Measurements from ENCODE around the gene LAMB4.

The LAMB4 gene

DNA sequence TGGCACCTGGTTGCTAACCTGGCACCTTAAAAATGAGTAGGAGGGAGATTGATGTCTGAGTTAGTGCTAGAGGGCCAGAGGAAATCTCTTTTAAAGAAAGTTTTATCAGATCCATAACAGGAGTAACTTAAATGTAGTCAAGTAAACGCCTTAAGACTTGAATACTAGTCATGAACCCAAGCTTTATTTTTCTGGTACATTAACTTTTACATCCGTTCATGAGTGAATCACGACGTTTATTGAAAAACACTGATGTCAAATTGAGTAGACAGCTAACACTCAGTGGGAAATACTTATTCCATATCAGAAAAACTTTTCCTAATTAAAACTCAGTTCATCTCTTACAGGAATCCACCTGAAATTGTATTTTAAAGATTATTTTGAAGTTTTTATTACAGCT is 120.3 kb downstream of the LAMB4 start:
- no peak for DNase-seq

DNA sequence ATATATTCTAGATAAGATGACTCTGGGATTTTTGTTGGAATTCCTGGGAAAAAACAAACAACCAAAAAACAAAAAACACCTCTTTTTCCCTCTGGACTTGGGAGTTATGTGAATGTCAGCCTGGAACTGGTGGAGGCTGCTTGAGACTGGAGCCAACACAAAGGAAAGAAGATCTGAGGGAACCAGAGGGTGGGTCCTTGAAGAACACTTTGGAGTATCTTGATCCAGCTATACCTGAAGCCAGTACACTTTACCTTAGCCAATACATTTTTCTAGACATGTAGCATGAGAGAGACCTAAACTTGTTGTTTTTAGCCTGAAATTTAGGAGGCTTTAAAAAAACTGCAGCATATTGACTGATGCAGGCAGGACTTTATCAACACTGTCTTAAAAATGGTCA is 121.3 kb downstream of the LAMB4 start:
- DNase-seq = no peak

DNA sequence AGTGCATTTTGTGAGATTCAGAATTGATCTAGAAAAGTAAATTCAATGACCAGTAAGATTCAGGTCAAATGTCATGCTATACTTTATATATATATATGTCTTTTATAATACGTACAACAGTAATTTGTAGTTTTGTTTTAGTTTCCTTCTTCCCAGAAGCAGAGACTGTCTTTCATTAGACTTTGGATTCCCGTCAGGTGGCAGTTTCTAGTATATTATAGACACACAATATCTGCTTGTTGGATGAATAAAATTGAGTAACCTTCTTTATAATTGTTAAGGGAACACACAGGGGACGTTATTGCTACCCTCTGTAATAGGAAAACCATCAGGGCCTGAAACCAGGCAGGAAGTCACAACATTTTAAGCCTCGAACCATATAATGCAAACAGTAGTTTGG is 121.9 kb downstream of the LAMB4 start:
- DNase-seq = no peak

DNA sequence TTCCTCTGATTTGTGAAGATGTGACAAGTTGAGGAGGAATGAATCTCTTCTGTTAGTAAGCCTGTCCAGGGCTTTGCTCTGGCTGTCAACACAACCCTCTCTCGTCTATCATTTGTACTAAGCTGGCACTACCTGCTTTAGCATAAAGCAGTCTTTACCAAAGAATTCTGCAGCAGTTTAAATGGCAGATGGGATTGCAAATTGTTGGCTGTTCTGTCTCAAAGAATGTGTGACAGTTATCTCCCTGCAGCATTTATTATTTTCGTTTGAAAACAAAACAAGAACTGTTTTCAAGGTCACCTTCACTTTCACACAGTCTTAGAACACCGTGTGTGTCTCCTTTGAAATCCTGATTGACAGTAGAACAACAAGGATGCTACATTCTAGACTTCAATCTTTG is 122.4 kb downstream of the LAMB4 start:
- no peak for DNase-seq

DNA sequence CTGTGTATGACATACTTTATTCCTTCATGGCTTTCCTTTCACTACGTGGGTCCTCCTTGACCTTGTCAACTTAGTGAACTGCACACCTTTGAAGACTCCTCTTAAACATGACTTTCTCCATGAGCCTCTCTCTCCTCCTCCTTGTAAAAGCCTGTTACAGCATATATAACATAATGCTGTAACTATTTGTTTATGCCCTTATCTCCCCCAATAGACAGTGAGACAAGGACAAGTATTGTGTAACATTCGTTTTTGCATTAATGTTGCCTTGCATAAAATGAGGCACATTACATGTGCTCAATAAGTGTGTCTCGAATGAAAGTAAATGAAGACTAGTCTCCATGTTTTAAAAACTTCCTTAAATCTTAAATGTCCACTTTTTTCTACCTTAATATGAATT is 122.9 kb downstream of the LAMB4 start:
- DNase-seq = no peak

DNA sequence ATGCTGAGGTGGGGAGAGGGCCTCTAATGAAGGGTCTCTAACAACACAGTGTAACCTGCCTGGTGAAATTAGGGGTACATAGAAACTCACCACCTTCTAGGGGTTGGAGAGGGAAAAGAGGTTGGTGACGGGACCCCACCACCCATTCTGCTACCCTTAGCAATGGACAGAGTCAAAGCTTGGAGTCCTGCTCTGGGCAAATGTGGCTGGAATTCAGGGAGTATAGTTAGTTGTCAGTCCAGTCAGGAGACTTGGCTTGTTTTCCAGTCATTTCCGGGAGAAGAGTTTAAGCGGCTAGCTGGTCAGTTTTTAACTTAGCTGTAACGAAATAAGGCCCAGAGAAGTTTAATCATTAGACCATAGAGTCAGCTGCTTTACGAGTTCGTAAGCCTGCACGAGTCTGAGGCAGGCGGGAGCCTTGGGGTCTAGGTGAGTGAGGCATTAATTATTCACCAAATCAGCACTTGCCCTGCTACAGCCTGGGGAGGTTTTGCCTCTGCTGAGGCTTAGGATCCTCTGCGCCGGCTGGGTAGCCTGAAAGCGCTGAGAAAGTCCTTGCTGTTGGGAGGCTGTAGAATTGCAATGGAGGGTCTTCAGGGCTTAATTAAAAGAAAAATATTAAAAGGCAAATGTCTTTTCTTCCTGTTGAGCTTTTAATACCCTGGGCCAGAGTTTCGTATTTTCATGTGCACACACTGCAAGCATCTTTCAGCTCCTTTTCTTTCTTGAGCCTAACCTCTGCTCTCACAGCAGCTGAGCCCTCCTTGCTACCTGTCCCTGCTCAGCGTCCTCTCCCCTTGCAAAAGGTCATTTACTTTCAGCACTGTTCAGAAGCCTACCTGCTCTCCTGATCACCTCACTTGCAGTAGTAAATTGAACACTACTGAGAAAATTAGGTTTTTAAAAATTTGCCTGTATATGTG is 125.7 kb downstream of the LAMB4 start:
- no peak for DNase-seq

DNA sequence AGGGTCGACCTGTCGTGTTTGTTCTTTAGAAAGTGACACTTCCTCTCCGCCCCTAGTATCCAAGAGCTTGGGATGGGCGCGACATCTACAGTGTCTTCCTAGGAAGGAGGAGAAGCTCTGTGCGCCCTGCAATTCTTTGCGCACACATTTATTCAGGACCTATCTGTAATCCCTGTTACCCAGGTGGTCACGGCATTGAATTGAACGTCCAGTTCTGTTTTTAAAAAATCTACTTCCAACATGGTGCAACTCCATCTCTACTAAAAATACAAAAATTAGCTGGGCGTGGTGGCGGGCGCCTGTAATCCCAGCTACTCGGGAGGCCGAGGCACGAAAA is 126.6 kb downstream of the LAMB4 start:
- no peak for DNase-seq

DNA sequence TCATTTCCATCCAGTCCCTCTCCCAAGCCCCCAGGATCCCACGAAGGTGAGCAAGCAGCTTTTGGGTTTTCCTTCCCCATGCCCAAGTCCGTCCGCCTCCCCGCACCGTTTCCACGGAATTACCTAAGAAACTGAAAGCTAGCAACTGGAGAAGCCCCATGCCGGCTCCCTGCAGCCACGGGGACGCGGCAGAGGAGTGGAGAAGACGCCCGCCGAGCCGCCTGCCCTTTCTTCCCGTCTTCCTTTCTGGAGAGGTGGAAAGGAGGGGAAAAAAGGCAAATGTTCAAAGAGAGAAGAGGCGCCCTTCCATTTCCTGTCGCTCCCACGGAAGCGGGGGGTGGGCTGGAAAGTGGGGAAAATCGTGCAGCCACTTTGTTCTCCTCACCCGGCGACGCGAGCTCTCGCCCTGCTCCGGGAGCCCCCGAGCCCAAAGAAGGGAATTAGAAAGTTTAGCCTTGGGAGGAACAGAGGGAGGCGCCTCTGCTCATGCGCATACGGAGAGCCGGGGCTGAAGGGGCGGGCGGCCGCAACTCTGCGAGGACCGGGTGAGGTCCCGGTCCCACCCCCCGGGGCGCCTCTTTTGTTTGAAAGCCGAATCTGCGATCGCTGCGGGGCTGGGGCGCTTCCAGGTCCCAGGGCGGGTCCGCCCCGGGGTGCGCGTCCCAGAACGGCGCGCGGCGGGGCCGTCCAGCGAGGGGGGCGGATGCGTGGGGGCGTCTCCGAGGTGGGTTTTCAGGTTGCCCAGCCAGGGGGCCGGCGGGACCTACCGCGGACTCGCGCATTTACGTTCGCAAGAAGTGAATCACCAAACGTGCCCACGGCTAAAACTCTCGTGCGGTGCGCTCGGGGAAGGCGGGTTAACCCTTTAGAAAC is 127.2 kb downstream of the LAMB4 start, which contains the start of gene LAMB1:
TSS of gene LAMB1 (minus strand) at position 436 of the 873 bp plus-strand sequence. CDS start at position 160, 276 bp downstream.
- no peak for DNase-seq

DNA sequence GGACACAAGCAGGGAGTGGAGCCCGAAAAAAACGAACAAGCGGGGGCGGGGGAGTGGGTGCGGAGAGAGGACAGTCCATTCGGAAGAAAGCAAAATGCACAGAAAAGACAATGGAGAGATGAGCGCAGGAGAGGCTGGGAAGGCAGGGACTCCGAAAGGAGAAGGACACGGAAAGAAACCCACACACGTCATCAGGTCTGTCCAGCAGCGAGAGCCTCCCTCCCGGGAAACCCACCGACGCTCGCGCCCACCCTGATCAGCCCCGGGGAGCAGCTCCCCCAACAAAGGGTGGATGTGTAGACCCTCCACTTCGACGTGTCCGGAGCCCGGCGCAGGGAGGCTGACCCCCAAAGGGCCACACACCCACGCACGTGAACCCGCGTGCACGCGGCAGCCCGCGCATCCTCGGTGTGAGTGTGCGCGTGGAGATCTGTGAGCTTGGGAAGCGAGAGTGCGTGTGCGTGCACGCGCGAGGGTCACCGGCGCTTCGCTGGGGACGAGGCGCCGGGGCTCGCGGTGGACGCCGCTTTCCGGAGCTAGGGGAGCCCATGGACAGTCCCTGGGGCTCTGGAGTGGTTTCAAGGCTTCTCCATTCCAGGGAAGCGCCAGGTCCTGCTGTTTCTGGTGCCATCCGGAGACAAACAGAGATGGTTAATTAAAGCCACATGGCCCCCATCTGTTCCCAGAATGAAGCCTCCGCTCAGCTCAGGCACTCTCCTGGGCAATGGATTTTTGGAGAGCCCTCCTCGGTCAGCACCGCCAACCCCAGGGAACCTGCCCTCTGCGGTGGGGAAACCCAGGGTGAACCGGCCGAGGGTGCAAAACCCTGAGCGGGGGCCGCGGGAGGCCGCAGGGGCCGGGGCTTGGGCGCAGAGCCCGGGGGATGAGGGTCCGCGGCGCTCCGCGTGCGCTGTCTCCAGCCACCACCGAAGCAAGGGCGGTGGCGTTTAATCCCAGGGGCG is 128.1 kb downstream of the LAMB4 start:
- no peak for DNase-seq

DNA sequence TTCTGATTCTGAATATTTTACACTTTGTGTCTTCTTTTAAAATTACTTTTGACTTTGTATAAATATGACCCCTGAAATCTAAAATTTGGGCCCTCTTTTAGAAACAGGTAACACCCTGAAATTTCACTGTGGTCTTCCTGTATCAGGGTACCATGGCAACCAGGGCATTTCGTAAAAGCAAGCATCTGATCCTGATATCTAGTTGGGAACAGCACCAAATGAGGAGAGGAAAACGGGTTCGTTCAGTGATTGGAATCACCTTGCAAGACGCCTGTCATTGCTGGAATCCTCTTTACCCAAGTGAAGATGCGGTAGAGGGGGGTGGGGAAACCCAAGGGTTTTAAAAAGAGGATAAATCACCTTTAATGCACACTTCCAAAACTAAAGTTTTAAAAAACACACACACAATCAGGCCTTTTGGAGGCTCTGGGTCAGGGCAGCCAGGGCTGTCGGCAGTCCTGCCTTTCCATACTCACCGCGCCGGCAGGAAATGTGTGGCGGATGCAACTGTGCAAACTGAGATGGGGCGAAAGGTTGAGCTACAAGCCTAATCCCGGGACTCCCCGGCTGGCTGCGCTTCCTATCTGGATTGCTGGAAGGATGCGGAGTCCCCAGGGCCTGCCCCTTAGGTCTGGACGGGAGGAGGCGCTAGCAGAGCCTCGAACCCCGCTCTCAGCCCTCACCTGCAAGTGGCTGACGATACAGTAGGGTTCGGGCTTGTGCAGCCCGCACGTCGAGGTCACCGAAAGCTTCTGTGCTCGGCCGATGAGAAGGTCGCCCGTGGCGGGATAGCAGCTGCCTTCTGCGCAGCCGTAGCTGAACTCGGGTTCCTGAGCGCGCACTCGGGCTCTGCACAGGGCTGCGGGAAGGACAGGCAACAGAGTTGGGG is 129.0 kb downstream of the LAMB4 start:
- no peak for DNase-seq

DNA sequence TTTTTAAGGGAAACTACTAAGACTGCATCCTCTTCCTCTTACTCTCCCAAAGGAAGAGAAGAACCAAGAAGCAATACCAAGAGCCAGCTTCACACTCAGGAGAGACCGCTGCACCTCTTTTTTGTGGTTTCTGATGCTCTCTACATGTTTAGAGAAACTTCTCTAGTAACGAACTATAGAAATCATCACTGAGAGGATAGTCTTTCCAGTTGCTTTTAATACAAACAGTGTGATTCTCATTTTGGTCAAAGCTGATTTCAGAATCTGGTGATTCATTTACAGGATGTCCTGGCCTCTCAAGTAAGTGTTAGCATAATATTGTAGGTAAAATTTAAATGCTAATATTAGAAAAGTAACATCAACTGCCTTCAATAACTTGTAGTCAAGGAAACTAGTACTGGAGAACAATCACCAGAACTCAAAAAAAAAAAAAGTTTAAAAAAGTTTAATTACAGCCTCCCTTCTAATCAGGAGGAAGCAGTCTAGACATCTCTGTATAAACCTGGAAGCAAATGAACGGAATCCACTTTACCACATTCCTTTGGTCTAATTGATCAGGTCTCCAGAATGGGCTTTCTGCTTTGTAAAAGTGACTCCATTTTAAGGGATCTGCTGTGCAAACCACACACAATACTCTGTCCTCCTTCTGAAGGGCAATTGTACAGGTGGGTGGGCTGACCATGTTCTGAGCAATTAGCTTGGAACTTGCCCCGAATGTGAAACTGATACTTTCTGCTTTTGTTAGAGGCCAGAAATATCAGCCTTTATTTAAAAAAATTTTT is 130.2 kb downstream of the LAMB4 start:
- DNase-seq = no peak

DNA sequence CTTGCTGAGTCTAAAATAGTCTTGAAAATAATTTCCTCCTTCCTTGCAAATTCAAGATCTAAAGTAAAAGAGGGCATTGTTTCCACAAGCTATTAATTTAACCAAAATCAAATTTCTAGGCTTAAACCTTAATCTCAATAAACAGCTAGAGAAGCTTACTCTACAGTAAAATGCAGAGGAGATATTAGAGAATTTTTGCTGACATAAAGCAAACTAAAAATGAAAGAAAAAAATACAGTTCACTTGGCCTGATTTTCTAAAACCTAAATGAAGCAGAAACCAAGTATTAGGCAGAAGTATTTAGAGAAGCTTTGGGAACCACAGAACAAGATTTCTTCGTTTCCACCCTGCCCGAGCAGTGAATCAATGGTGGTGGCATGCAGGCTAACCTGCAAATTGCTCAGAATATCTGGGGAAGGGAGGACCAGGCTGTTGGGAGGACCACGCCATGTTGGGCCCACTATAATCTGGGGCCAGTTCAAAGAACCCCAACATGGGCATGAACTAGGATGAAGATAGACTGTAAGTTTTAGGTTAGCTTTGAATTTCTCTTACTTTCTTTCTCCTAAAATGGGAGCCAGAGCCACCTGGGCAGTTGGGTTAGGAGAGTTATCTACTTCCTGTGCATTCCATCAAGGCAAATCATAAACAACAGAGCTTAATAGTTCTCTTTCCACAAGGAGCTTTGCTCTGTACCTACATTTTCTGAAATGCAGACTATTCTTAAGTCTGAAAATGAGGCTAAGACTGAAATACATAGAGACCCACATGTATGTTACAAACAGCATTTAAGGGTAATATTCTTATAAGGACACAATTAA is 131.3 kb downstream of the LAMB4 start:
- no peak for DNase-seq

DNA sequence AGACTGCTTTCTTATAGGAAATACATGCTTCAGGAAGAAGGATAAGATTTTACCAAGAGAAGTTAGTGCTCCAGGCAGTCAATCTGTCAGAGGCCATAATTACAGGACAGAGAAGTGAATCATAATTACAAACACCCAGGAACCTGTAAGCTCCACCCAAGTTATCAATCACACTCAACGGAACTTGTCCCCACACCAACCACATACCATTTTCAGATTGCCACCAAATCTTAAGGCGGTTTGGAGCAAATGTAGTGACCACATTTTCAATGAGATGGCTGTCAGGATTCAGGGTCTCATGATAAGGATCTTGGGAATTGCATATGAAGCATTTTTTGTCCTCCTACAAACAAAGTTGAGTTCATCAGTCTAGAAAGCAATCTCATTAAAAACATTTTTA is 132.0 kb downstream of the LAMB4 start:
- no peak for DNase-seq

DNA sequence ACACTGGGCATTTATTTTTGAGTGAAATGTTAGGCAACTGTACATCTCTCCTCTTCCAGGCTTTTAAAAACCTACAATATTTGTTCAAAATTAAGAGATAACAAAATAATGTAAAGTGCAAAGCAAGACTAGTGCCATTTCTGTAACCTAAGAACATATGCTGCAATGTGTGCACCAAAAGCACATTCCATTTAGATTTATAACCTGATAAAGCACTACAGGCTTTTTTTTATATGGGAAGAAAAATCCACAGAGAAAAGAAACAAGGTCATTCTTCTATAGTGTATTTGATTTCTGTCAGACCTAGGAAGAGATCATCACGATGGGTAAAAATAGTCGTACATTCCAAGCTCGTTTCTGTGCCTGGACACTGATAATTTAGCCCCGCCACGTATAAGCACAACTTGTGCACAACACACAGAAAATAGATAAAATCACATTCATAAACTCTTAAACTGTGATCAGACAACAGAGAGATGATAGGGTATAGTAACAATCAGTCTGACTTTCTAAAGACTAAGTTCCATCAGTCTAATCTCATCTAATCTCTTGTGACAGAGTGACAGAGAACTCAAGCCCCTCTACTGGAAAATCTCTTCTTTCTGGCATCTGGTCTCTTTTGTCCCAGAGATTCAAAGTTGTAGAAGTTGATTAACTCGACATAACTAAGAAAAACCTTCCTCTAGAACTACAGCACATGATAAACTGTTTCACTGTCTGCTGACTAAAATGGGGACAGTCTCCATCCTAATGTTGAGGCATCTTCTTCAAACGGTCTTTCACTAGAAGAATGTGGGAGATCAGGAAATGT is 133.9 kb downstream of the LAMB4 start:
- no peak for DNase-seq

DNA sequence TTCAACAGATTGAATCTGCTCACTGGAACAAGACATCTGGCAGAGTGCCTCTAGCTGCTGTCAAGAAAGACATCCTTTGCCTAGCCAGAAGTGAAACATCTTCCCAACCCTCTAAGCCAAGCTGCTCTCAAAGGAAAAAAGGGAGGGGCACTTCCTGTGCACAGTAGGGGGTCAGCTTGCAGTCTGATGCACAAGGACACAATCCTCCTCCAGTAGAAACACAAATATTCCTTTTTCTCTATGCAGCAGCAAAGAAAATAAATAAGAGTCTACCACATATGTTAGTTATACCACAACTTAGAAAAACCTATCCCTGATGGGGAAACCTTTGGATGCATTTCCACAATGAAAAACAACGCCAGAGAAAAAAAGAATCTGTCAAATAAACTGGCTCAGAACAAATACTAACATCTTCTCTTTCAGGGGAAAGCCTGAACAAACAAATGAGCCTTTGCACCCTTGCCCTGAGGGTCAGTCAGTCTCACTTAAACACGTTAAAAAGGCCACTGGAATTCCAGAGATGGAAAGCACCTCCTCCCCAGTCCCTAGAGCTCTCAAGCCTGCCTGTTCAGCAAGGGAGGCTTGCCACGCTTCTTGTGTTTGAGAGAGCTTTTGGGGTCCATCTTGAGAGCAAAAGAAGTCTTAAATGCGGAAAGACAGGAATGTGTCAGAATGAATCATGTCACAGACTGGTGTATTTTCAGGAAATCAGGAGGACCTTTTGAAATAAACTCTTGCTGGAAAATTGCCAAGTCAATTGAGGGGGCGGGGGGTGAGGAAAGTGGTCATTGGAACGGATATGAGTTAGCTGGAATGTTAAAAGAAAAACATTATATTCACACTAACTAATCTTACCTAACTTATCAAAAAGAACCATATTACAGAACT is 134.7 kb downstream of the LAMB4 start:
- no peak for DNase-seq

DNA sequence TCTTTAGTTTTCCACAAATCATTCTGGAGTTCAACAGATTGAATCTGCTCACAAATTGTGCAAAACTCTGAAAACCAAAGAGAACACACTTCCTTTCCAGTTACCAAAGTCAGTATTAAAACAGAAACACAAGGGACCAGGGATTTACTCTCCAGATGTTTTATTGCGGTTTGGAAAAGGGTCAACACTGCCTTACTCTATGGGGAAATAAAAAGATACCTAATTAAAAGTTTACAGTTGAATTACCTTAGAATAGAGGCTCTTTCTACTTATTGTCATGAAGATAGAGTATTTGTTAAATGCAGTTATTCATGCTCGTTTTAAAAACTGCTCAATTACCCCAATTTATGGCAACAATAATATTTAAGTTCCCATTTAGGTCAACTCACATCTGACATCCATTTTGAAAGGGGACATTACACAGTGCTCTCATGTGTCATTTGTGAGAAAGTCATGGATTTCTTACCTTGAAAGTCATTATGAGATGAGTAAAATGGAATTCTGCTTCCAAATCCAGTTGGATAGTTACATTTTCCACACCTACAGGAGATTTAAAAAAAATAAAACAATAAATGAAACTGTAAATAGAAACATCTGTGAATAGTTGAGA is 135.6 kb downstream of the LAMB4 start:
- no peak for DNase-seq

DNA sequence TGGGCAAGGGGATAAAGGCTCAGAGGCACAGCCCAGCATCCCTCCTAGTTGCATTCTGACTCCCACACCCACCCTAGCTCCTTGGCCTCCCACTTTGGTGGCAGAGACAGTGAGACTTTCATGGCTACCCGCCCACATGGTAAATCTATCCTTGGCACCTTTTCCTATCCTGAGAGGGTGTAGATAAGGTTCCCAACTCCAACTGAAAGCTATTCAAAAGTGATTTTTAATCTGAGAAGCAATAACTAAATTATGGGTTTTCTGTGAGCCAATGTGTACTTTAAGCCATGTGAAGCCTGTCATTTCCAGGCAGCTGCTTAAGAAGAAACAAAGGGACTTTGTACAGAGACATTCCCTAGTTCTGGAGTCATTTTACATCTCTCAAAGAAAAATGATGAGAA is 136.3 kb downstream of the LAMB4 start:
- no peak for DNase-seq

Measured in AML-193 (cell line).